Stimulated activated CD8-positive, alpha-beta memory T cell treated with anti-CD3 and anti-CD28 coated beads, Interleukin-12 subunit alpha, Interleukin-12 subunit beta, amount 100 ng/mL, for 1 hour (primary cell): ENCODE data around the gene TM4SF5.

Source experiments
- DNase-seq: peaks from one replicate; pipeline ENCODE4 v3.0.0-alpha.2; 2020; ENCODE audit warnings: low read depth

TM4SF5 gene

GRCh38 chr17:4771519-4772234 is at the start of gene TM4SF5:
Gene TM4SF5 (plus strand): TSS chr17:4771886. CDS start chr17:4771923, 37 bp downstream.
- no peak for DNase-seq

- DNase-seq: no peak
These were observed 48.9 kb upstream of the TM4SF5 start for GRCh38 chr17:4722678-4723240.

GRCh38 chr17:4724650-4725049 is 47.0 kb upstream of the TM4SF5 start:
- DNase-seq: no peak

GRCh38 chr17:4725646-4726310 is 45.9 kb upstream of the TM4SF5 start:
- no peak for DNase-seq

- DNase-seq: no peak
These were observed 43.6 kb upstream of the TM4SF5 start for GRCh38 chr17:4728124-4728523.

- DNase-seq: no peak
These were observed 38.6 kb upstream of the TM4SF5 start for GRCh38 chr17:4733073-4733531.

- DNase-seq: no peak
These were observed 36.7 kb upstream of the TM4SF5 start for GRCh38 chr17:4734857-4735475.

GRCh38 chr17:4735876-4736651 is 35.6 kb upstream of the TM4SF5 start:
- no peak for DNase-seq

- DNase-seq: no peak
These were observed 33.3 kb upstream of the TM4SF5 start for GRCh38 chr17:4738136-4739121.

- DNase-seq: peak; percentile 42
These were observed 32.3 kb upstream of the TM4SF5 start, which contains the start of the genes CXCL16 and ZMYND15 for GRCh38 chr17:4739122-4740024. Gene CXCL16 (minus strand): TSS chr17:4739928. CDS start chr17:4739339, 589 bp downstream. Gene ZMYND15 (plus strand): TSS chr17:4739833. CDS start chr17:4740549, 716 bp downstream.

GRCh38 chr17:4740025-4740351 is 31.7 kb upstream of the TM4SF5 start:
- no peak for DNase-seq

GRCh38 chr17:4740584-4740983 is 31.1 kb upstream of the TM4SF5 start:
- no peak for DNase-seq

GRCh38 chr17:4741544-4741943 is 30.1 kb upstream of the TM4SF5 start:
- no peak for DNase-seq

- DNase-seq: no peak
These were observed 29.6 kb upstream of the TM4SF5 start for GRCh38 chr17:4742133-4742532.

GRCh38 chr17:4742629-4743028 is 29.1 kb upstream of the TM4SF5 start:
- DNase-seq: no peak

- DNase-seq: no peak
These were observed 28.5 kb upstream of the TM4SF5 start for GRCh38 chr17:4743216-4743615.

GRCh38 chr17:4743898-4744297 is 27.8 kb upstream of the TM4SF5 start:
- DNase-seq: no peak

- no peak for DNase-seq
These were observed 26.4 kb upstream of the TM4SF5 start for GRCh38 chr17:4744999-4745969.
